ENCODE data around the gene GPR160.

DNA sequence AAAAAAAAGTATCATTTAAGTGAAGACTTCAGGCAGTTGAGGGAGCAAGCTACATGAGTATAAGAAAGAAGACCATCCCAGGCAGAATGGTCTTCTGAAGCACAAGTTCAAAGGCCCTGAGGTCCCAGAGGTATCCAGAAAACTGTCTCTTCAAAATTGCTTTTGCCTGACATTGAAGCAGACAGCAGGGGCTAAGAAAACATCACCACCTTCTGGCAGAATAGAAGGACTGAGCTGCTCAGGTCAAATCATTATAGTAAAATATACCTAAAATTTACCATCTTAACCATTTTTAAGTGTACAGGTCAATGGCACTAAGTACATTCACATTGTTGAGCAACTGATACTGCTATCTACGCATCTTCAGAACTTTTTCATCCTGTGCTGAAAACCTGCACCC, 16.4 kb downstream of the GPR160 start:
- no peak for TF ChIP-seq EP300 (IDR thresholded peaks at IDR 0.05)
- no peak for TF ChIP-seq CTCF (IDR thresholded peaks at IDR 0.05)

All from tibial nerve (tissue), 4 donors.